ENCODE measurements around the gene GRK5. TPM values are rescaled to one million over a fixed set of nuclear protein-coding genes. Genes with fewer than 3 reads are reported as not detected.
"Not testable (repeated sequence)": the region's sequence is repeated elsewhere in the genome, so short reads cannot be mapped to it uniquely, and the experiment has no call there.

The GRK5 gene
- total RNA-seq, 1 donor from 2014 or later, result 26.2 TPM

DNA sequence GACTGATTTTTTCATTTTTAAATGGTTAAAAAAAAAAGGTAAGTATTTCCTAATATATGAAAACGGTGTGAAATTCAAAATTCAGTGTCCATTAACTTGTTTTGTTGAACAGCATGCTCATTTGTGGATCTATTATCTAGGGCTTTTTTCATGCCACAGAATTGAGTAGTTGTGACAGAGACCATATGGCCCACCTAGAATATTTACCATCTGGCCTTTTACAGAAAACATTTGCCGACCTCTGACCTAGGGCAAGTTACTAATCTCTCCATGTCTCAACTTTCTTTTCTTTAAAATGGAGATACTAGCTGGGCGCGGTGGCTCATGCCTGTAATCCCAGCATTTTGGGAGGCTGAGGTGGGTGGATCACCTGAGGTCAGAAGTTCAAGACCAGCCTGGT is 41.3 kb downstream of the GRK5 start:
- DNase-seq (ENCODE audit: low spot score), result no peak

DNA sequence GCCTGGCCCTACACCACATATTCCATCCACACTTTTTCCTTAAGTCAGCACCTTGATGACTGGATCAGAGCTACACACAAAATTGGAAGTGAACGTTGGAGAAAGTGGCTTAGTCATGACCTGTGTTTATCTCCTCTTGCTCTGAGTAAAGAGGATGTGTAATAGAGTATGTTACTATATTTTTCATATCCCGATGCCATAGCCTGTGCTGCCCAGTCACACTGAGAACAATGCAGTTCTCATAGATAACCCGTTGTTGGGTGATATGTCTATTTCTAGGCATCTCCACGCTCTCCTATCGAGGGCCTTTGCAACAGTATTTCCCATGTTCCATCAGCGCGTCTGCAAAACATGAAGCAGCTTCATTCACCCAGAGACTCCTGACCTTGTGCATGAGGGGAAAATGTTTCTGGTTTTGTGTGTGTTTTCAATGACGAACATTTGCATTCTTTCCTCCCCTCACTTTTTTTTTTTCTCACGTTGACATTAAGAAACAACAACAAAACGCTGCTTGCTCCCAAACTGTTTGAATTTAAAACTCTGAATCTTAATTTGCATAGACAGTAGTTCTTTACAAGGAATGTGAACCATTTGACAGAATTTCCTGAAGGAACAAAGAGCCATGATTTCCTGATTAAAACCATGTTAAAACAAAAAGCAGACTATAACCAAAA is 43.4 kb downstream of the GRK5 start:
- peak; percentile 65 for DNase-seq (ENCODE audit: low spot score)

GRCh38 chr10:119251315-119251708 is 43.9 kb downstream of the GRK5 start:
- peak; percentile 97 for DNase-seq (ENCODE audit: low spot score)

- DNase-seq (ENCODE audit: low spot score), result peak; percentile 45
Measured at GRCh38 chr10:119252051-119252465, 44.7 kb downstream of the GRK5 start.

DNA sequence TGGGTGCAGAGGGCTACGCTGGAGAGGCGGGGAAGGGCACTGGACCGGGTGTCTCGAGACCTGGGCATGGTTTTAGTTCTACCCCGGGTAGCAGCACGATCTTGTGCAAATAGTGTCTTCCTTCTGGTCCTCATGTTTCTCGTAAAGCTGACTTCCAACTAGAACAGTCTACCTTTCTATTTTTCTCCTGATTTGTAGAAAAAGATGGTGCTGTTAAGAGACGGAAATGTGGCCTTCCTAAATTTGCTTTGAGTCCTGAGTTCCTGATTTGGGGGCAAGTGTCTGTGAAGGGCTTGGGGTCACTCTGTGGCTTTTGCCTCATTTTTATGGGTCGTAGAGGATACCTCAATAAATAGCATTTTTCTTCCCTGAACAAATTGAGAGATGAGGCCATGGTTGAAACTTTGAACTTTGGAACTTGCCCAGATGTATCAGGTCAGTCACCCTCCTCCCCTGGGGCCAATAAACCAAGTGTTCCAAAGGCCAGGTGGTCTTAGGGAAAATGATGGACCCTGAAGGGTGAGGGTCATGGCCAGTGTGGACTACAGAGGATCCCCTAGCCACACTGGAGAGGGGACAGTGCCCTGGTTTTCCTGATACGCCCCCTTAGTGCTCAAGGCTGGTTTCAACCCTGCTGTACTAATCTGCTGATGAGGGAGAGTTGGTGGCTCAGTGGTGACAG is 45.2 kb downstream of the GRK5 start:
- no peak for DNase-seq (ENCODE audit: low spot score)

DNA sequence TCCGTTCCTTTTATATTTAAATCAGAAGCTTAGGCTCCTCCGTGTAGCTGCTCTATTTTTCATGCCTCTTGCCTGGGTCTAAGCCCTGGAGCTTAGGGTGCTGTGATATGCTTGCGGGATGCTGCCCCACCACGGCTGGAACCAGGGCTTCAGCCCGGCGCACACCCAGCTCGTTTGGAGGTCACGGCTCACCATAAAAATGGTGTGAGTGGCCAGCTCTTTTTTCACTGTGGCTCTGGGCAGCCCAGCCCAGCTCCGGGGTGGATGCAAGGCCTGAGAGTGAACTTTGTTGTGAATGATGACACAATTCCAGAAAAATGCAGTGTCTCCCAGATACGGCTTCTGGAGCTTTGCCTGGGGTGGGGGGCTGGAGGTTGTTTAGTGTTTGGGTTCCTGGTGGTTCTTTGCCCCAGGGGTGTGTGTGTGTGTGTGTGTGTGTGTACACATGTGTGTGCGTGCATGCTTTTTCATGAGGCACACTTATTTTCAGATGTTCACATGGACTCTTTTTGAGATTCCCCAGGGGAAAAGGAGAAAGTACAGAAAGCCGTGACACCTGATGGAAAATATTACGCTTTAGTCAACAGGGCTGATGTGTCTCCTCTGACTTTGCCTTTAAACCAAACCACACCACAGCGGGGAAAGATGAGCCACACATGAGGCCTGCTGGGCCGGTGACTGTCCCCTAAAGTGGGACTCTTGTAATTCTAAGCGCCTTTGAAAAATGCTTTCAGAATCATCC is 46.2 kb downstream of the GRK5 start:
- peak; percentile 94 for DNase-seq (ENCODE audit: low spot score)

DNA sequence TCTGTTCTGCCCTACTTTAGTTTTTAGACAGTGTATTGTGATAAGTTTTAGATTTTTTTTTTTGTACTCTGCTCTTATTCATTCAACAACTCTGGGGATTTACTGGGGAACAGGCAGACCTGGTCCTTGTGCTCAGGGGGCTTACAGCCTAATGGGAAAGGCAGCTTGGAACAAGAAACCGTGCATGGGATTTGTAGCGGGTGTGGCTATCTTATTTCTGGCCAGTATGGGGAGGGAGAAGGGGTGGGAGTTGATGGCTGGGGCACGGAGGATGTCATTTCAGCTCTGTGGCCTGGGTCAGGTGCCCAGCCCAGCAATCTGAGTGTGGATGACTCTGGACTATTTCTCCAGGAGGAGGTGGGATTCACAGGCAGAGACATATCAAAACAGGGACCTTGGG is 47.0 kb downstream of the GRK5 start:
- DNase-seq (ENCODE audit: low spot score), result peak; percentile 50

GRCh38 chr10:119256030-119256429 is 48.7 kb downstream of the GRK5 start:
- DNase-seq (ENCODE audit: low spot score), result no peak

DNA sequence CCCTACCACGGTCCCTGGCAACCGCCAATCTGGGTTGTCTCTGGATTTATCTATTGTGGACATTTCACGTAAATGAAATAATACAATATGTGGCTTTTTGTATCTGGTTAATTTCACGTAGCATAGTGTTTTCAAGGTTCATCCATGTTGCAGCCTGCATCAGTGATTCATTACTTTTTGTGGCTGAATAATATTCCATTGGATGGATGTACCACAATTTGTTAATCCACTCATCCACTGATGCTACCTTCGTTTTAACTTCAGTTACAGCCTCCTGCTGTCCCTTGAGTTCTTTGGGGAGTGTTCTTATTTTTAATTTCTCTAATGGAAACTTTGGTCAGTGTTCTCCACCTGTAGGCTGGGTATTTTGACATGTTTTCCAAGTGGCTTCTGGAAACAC is 49.5 kb downstream of the GRK5 start:
- DNase-seq (ENCODE audit: low spot score), result no peak

DNA sequence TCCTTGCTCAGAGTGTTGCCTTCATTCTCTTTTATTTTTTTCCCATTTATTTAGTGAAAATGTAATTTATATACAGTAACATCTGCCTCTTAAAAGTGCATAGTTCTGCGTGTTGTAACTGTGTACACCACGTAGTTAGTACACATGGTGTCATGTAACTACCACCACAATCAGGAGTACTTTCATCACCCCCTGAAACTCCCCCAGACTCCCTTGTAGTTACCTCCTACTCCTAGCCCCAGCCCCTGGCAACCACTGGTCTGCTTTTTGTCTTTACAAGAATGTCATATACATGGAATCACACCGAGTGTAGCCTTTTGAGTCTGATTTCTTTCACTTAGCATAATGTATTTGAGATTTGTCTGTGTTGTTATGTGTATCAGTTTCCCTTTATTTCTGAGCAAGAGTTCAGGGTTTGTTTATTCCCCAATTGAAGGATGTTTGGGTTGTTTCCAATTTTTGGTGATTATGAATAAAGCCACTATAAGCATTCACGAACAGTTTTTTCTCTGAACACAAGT is 50.6 kb downstream of the GRK5 start:
- DNase-seq (ENCODE audit: low spot score), result no peak

DNA sequence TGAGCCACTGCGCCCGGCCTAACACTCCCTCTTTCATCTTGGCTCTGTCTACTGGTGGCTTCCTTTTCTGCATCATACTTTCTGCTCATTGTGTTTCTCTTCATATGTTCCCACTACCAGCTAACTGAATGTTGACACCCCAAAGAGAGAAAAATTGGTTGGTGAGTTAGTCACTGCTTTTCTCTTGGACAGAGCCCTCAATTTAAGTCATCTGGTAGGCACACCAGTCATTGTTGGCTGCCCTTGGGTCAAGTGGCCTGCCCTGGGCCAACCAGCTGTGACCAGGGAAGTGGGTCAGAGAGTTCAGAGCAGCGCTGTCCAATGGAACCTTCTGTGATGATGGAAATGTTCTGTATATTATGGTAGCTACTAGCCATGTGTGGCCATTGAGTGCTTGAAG is 52.0 kb downstream of the GRK5 start:
- no peak for DNase-seq (ENCODE audit: low spot score)

GRCh38 chr10:119261016-119261415 is 53.6 kb downstream of the GRK5 start:
- not testable (repeated sequence) for DNase-seq (ENCODE audit: low spot score)

- DNase-seq (ENCODE audit: low spot score), result peak; percentile 26
Measured at GRCh38 chr10:119263951-119264617, 56.7 kb downstream of the GRK5 start.

DNA sequence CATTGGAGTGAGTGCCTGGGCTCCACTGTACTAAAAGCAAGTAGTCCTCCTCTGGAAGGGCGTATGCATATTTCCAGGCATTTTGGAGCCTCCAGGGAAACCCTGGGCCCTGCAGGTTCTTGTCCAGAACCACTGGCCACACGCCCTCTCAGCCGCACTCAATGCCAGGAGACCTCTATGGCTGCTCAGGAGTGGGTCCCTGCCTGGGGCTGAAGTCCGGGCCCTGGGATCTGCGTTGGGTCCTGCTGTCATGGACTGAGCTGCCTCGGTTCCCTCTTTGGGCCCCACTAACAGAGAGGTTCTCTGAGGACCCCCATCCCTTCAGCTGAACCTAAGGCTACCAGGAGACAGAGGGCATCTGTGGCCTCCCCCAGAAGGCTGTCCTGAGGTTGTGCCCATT is 58.3 kb downstream of the GRK5 start:
- DNase-seq (ENCODE audit: low spot score), result no peak

- DNase-seq (ENCODE audit: low spot score), result no peak
Measured at GRCh38 chr10:119267384-119267783, 60.0 kb downstream of the GRK5 start.

DNA sequence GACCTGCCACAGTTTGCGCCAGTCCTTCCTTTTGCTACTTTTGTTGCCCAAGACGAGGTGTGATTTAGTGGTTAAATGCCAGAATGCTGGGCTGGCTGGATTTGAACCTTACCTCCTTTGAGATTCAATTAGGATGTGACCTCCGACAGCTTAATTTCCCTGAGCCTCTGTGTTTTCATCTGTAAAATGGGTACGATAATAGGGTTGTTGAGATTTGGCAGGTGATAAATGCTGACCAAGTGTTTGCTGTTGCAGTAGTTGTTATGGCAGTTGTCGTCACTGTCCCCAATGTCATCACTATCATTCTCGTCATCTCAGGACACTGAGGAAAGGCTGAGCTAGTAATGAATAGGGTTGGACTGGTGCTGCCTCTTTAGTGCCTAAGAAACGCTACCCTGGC is 61.1 kb downstream of the GRK5 start:
- DNase-seq (ENCODE audit: low spot score), result no peak

GRCh38 chr10:119268871-119269506 is 61.6 kb downstream of the GRK5 start:
- DNase-seq (ENCODE audit: low spot score), result no peak

DNA sequence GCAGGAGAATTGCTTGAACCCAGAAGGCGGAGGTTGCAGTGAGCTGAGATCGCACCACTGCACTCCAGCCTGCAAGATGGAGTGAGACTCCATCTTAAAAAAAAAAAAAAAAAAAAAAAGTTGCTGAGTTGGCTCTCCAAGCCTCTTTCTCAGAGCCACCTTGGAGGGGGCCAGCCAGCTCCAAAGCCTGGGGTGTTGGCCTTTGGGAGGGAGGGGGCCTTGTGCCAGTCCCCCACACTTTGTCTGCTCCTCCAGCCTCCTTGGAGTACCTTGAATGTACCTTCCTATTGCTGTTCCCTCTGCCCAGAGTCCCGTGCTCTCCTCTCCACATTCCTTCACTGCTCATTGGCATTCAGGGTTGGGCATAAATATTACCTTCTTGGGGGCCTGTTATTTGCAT is 62.4 kb downstream of the GRK5 start:
- DNase-seq (ENCODE audit: low spot score), result no peak

DNA sequence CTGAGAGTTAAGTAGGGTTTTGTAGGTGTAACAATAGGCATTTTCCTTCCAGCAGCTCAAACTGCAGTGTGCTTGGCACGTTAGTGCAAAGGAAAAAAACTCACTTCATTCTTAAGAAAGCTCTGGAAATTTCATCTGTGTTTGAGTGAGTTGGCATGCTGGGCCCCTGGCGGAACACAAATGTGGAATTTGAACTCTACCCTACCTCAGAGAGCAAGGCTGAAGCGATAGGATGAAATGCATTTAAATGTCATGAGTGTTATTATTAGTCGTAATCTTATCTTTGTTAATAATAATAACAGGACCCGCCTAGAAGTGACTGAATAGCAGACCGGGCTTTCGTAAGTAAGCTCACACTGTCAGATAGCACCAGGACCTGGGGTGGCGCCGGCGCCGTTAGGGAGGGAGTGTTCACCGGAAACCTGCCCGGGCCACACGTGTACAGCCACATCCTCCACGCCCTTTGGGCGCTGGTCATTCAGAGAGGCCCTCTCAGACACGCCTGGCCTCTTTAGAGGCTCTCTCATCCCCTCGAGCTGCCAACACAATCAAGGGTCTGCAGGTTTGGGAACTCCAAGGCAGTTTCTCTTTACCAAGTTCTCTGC is 63.5 kb downstream of the GRK5 start:
- DNase-seq (ENCODE audit: low spot score), result peak; percentile 51

GRCh38 chr10:119272338-119272734 is 65.0 kb downstream of the GRK5 start:
- DNase-seq (ENCODE audit: low spot score), result not testable (repeated sequence)

DNA sequence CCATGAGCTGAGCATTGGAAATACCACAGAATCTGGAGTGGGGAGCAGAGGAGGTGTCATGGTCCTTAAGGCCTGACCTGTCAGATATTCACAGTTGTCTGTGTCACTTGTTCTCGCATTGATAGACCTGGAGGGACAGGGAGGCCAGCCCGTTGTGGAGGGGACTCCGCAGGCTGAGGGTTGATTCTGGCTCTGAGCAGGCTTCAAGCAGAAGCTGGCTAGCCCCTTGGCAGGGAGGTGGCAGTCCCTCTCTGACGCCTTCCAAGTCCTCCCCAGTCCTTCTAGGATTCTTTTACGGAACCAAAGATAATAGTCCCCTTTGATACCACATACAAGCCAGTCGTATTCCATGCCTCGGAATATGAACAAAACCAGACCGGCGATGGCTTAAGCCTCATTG is 65.4 kb downstream of the GRK5 start:
- DNase-seq (ENCODE audit: low spot score), result no peak
